ENCODE data around the gene FKBP4.

- TF ChIP-seq CTCF (IDR thresholded peaks at IDR 0.05; ENCODE audit: insufficient read depth, low read length): no peak
- no peak for TF ChIP-seq POLR2AphosphoS5 (IDR thresholded peaks at IDR 0.05; ENCODE audit: low read depth)
- no peak for TF ChIP-seq REST (IDR thresholded peaks at IDR 0.05; ENCODE audit: insufficient replicate concordance, low read depth)
- TF ChIP-seq GABPA (IDR thresholded peaks at IDR 0.05; ENCODE audit: low read depth): no peak
Observed at GRCh38 chr12:2834581-2835491, 40.1 kb downstream of the FKBP4 start, which contains the start of gene NRIP2.

Measured in HL-60 (cell line).